ENCODE measurements around the gene IL17RE.

- peak in 1 of 4 experiments; percentile 18 for TF ChIP-seq CTCF (IDR thresholded peaks at IDR 0.05)
- TF ChIP-seq POLR2A (IDR thresholded peaks at IDR 0.05), result peak; percentile 71 to 93
These were observed 12.2 kb upstream of the IL17RE start, which contains the start of gene JAGN1 for GRCh38 chr3:9890249-9891071.

Data from uterus (tissue), 2 donors.